Epidermal melanocyte (primary cell): ENCODE measurements around the gene GJD3.
"Not testable (repeated sequence)": the region's sequence is repeated elsewhere in the genome, so short reads cannot be mapped to it uniquely, and the experiment has no call there.

Source experiments
- DNase-seq: peaks from one replicate; pipeline ENCODE4 v3.0.0; 2011; ENCODE audit warnings: low spot score; ENCODE audit not compliant: insufficient read length

Gene GJD3

DNA sequence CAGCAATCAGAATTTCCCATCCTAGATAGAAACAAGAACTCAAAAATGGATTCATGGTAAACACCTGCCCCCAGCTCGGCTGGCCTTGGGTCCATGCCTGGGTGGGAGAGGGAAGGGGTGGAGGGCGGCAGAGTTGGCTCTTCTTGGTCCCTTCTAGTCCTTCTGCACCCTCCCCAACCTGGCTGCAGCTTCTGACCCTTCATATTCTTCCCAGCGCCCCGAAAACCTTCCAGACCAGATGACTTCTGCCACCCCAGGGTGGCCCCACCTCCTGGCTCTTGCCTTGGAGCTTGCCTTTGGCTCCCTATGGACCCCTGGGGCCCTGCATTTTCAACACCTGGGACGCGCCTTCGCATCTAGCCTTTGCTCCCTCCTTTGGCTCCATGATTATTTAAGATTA lies 5.4 kb upstream of the GJD3 start:
- peak; percentile 5 for DNase-seq

DNA sequence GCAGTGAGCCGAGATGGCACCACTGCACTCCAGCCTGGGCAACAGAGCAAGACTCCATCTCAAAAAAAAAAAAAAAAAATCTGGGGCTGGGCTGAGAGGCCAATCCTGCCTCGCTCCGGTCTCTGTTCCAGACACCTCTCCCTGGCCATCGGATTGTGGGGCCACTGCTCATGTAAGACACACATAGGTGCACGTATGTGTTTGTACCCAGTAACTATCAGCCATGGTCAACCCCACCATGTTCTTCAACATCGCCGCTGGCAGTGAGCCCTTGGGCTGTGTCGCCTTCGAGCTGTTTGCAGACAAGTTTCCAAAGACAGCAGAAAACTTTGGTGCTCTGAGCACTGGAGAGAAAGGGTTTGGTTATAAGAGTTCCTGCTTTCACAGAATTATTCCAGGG lies 3.2 kb upstream of the GJD3 start:
- DNase-seq, result not testable (repeated sequence)

DNA sequence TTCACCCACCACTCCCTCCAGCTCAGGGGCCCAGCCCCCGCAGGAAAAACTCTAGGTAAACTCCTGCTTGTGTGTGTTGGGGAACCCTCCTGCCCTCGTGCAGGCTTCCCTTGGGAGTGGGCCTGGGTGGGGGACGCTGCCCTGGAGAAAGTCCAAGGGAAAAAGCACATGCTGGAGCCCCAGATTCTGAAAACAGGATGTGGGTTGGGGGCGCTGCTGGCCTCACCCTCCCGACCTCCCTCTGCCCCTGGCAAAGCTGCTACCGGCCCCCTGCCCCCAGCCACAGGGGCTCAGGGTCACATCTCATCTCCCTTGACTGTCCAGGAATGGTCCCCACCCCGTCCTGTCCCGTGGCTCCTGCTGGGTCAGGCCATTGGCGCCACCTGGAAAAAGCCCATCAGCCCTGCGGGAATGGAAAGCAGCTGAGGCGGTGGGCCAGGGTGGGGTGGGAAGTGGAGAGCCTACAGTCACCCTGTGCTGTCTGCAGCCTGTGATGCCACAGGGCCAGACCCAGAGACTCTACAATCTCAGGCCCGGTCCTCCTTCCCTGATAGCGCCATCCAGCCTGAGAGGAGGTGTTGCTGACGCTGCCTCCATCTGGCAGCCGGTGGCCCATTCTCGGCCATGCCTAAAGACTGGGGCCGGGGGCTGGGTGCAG lies 2.5 kb upstream of the GJD3 start:
- peak; percentile 9 for DNase-seq

DNA sequence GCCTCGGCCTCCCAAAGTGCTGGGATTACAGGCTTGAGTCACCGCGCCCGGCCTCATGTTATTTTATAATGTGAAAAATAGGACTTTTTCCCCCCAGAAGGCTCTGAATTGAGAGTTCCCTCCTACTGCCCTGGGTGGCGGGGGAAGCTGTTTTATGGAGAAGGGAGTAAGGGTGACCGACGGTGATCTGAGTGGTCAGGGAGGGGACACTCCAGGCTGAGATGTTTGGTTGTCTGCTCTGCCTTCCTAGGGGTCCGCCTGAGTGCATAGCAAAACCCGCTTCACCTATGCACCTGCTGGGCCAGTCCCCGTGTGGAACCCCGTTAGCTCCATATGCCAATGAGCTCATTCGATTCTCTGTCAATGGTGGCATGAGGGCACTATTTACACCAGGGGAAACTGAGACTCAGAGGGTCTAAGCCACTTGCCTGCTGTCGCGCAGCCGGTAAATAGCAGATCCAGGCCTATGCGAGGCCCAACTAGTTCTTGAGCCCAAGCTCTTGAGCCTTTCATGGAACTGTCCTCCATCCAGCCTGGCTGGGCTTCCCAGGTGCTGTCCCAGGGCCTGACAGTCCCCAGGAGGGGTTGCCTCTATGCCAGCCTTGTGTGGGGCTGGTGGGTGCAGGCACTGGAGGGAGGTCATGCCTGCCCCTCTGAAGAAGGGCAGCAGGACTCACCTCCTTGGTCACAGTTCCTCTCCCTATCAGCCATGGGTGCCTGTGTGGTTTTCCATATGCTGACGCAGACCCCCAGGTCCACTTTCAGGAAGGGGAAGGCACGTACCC lies 1.7 kb upstream of the GJD3 start:
- DNase-seq, result peak; percentile 12

DNA sequence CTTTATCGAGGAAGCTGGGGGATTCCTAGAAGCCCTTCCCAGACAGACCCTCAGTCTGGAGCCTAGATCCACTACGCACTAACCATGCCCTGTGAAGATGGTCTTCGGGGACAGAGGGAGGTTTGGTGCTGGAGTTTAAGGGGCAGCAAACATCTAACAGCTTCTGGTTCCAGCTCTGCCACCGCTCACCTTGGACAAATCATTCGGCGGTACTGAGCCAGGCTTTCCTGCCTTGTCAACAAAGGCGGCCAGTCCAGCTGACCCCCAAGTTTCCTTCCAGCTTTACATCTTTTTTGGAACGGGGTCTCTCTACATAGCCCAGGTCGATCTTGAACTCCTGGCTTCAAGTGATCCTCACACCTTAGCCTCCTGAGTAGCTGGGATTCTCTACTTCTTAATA lies 369 bp upstream of the GJD3 start:
- DNase-seq, result peak; percentile 15

DNA sequence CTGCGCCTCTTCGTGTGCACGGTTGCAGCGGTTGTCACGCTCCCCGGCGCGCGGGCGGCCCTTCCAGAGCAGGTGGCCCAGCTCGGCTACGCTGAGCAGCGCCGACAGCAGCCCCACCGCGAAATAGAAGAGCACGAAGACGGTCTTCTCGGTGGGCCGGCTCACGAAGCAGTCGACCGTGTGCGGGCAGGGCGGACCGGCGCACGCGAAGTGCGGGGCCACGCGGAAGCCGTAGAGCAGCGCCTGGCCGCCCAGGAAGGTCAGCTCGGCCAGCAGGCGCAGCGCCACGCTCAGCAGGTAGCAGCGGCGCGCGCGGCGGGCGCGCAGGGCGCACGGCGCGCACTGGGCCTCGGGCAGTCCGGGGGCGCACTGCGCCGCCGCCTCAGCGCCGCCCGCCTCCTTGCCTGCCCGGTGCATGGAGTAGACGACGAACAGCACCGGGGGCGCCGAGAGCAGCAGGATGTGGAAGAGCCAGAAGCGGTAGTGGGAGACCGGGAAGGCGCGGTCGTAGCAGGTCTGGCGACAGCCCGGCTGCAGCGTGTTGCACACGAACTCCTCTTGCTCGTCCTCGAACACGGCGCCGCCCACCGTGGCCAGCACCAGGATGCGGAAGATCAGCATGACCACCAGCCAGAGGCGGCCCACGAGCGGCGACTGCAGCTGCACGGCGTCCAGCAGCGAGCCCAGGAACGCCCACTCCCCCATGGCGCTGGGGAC lies 1.3 kb downstream of the GJD3 start:
- DNase-seq, result peak; percentile 22

DNA sequence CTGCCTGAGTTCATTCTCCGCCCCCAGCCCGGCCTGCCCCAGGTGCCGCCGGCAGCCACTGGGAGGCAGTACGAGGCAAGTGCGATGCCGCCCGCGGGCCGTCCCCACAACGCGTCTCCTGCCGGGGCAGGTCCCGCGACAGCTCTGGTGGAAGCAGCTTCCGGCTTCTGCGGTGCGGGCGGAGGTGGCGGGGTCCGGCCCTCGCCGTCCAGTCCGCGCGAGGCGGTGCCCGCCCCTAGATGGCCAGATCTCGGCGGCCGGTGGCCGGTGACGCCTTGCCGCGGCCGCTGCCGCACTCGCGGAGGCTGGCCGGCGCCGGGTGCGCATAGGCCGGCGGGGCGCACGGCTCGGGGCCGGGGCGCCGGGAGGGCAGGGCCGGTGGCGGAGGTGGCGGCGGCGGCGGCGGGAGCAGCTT lies 1.8 kb downstream of the GJD3 start:
- peak; percentile 74 for DNase-seq

DNA sequence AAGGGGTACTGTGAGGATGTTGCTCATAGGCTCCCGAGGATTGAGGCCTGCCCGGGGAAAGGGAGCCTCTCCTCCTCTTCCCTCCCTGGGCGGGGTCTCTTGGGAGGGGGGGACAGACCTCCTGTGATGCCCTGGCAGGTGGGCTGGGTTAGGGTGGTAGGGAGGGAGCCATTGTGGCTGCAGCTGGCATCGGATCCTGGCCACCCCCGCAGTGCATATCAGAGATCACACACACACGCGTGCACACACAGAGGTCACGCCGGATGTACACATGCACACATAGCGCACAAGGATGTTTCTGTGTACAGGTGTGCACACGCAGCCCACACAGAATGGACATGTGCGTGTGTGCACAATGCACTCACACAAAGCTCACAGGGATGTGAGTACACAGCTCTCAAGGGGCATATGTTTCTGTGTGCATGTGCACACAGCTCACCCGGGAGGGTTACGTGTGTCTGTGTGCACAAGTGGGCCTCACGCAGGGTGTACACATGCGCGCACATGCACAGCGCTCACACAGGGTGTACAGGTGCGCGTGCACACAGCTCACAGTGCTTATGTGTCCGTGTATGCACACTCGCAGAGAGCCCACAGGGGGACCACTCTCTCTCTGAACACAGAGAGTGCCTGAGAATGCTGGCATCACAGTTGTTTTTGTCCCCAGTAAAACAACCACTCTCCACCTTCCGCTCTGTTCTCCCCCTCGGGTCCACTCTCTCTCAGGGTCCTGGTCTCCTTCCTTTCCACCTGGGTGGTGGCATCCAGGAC lies 2.4 kb downstream of the GJD3 start:
- DNase-seq, result peak; percentile 8

DNA sequence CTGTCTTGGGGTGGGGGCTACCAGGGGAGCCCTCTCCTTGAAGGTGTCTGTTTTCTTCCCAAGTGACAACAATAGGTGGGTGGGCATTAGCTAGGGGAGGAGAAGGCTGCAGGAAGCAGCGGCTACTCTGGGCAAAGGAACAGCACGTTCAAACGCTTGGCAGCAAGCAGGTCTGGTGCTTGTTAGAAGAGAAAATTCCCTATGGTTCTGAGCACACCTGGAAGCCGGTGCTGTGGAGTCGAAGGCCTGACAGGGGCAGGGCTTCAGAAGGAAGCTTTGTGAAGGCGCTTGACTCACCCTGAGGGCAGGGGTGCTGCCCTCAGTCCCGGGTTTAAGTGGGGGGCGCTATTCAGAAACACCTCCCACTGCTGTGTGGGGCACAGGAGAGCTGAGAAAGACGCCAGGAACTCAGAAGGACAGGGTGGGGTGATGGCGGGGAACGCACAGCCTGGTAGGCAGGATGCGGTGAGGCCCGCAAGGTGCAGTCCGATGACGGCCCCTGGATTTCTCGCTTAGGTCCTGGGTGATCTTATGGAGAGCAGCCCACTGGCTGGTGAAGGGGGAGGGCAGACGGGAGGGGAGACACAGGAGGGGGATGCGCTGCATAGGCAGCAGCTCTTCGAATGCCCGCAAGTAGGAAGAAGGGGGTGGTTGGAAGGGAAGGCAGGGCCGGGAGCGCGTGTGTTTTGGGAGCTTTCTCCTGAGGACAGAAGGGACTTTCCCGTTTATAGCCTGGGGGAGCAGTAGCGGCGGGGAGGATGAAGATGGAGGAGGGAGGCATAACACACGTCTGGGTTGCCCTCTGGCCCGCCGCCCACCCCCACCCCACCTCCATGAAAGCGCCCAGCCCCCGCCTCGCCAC lies 3.2 kb downstream of the GJD3 start:
- DNase-seq, result peak; percentile 7

DNA sequence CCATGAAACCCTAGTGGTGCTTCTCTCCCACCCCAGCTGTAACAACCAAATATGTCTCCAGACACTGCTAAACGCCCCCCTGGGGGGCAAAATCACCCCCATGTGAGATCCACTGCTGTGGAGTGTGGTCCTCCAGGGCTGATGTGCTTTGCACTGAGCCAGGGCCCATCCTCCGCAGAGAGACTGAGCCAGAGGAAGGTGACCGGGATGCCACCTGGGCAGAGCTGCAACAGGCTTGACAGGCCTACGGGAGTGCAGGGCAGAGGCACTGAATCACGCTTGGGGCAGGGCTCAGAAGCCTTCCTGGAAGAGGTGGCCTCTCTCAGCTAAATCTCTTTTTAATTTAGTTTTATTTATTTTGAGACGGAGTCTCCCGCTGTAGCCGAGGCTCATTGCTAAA lies 4.4 kb downstream of the GJD3 start:
- no peak for DNase-seq

DNA sequence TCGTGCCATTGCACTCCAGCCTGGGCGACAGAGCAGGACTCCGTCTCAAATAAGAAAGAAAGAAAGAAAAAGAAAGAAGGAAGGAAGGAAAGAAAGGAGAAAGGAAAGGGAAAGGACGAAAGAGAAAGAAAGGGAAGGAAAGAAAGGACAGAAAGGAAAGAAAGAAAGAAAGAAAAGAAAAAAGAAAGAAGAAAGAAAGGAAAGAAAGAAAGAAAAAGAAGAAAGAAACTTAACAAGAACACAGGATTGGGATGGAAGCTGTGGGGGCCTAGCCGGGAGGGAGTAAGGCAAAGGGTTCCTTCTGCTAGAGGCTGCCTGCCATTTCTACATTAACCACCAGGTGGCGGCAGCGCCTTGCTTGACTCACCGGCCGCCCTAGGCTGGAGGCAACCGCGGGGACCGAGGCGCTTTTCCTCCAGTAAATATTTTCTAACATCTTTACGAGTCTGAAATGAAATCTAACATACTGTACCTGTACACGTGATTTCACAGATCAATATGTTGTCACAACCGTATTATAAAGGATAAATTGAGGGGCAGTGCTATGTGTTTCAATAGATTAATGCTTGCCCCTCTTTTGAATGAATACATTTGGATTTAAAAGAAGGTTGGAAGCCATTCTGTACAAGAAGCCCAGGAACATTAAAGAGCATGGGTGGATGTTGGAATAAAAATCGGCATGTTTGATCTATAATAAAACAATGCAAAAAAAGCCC lies 6.1 kb downstream of the GJD3 start:
- peak; percentile 98 for DNase-seq

DNA sequence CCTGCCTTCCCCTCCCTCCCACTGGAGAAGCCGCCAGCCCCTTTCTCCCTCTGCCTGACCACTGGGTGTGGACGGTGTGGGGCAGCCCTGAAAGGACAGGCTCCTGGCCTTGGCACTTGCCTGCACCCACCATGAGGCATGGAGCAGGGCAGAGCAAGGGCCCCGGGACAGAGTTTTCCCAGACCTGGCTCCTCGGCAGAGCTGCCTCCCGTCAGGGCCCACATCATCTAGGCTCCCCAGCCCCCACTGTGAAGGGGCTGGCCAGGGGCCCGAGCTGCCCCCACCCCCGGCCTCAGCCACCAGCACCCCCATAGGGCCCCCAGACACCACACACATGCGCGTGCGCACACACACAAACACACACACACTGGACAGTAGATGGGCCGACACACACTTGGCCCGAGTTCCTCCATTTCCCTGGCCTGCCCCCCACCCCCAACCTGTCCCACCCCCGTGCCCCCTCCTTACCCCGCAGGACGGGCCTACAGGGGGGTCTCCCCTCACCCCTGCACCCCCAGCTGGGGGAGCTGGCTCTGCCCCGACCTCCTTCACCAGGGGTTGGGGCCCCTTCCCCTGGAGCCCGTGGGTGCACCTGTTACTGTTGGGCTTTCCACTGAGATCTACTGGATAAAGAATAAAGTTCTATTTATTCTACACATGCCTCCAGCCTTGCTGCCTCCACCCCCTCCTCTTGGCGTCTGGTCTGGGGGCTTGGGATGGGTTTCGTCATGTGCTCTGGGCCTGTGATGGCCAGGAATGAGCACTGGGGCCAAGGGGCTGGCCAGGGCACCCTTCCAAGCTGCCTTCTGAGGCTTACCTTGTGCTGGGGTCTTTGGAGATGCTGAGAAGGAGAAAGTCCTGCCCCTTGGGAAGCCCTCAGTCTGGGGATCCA lies 7.3 kb downstream of the GJD3 start:
- peak; percentile 9 for DNase-seq

DNA sequence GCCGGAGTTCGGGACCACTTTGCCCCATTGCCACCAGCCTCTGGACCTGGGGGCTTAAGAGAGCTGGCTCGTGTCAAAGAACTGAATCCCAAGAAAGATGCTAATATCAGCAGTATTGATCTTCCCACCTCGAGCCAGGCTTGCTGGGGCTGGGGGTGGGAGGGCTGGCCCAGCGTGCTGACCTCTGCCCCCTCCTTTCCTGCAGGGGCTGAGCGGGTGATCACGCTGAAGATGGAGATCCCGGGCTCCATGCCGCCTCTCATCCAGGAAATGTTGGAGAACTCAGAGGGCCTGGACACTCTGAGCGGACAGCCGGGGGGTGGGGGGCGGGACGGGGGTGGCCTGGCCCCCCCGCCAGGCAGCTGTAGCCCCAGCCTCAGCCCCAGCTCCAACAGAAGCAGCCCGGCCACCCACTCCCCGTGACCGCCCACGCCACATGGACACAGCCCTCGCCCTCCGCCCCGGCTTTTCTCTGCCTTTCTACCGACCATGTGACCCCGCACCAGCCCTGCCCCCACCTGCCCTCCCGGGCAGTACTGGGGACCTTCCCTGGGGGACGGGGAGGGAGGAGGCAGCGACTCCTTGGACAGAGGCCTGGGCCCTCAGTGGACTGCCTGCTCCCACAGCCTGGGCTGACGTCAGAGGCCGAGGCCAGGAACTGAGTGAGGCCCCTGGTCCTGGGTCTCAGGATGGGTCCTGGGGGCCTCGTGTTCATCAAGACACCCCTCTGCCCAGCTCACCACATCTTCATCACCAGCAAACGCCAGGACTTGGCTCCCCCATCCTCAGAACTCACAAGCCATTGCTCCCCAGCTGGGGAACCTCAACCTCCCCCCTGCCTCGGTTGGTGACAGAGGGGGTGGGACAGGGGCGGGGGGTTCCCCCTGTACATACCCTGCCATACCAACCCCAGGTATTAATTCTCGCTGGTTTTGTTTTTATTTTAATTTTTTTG lies 8.5 kb downstream of the GJD3 start:
- peak; percentile 11 for DNase-seq

DNA sequence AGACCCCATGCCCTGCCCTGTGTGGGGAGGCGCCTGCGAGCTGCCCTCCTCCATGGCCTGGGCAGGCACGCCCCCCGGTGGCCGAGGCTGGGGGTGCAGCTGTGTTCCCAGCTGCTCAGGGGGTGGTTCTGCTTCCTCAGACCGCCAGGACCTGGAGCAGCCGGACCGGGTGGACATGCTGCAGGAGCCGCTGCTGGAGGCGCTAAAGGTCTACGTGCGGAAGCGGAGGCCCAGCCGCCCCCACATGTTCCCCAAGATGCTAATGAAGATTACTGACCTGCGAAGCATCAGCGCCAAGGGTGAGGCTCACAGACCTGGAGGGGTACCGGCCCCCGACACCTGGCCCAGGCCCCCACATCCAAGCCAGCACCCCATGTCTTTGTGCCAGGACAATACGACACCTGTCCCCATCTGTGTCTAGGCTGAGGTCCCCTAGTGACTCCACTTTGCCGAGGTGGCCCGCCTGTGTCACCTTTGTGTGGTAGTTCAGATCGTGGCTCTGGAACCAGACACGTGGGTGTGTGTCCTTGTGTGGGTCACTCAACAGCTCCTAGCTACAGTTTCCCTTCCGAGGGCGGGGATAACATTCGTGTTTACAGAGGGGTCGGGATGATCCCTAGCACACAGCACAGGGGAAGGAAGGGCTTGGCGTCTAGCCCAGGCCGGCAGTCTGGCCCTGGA lies 9.3 kb downstream of the GJD3 start:
- DNase-seq, result peak; percentile 93

DNA sequence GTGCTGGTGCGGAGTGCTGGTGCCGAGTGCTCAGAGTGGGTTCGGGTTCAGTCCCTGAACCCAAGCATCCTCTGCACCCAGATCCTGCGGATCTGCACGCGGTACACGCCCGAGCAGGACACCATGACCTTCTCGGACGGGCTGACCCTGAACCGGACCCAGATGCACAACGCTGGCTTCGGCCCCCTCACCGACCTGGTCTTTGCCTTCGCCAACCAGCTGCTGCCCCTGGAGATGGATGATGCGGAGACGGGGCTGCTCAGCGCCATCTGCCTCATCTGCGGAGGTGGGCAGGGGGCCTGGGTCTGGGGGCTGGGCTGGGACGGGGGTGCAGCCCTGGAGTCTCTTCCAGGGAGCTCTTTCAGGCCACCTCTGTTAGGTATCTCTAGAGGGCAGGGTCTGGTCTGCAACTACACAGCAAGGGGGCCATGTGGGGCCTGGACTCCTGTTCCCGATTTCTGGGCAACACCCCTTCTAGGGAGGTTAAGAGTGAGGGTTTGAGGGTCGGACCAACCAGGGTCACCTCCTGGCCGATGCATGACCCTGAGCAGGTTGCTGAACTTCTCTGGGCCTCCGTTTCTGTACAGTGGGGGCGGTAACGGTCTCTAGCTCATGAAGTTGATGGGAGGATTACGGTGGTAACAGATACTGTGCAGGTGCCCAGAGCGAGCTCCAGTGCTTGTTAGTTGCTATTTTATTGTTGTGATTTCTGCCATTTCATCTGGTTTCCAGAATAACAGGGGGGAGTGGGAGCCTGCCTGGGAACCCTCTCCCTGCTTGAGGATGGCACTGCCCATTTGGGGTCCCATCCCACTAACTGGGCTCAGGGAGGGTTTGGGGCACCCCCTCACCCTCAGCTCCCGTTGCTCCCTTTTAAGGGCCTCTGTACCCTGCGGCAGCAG lies 10.1 kb downstream of the GJD3 start:
- DNase-seq, result peak; percentile 8

DNA sequence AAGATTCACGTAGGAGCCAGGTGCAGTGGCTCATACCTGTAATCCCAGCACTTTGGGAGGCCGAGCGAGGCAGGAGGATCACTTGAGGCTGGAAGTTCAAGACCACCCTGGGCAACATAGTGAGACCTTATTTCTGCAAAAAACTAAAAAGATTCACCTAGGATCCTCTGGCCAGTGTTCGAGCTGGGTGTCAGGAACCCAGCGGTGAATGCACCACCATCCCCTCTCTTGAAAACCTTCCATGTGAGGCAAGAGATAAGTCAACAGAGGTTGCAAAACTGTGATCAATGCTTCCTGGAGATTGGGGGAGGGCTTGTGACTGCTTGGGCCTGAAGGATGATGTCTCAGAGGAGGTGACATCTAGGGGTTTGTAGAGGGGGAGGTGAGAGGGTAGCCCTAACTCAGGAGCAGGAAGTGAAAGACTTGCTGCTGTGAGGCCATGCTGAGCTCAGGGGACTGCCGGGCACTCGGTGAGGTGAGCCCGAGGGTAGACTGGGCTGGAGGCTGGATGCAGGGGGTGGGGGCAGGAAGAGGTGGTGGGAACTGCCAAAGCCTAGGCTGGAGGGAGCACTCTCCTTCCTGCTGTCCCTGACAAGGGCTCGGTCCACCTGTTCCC lies 11.7 kb downstream of the GJD3 start:
- peak; percentile 13 for DNase-seq
